H1 (cell line): ENCODE measurements around the gene STT3A. TPM values are rescaled to one million over a fixed set of nuclear protein-coding genes. Genes with fewer than 3 reads are reported as not detected.

ENCODE experiments used
- CHD7 ChIP-seq: fragments of 300-600 bp; sonication (generic); IDR thresholded peaks from 2 replicates; pipeline ENCODE4 v1.7.1; 2012; ENCODE audit warnings: low read length, moderate library complexity, mild to moderate bottlenecking, inconsistent platforms; ENCODE audit not compliant: insufficient replicate concordance
- MAFK ChIP-seq: IDR thresholded peaks from 2 replicates; pipeline ENCODE4 v1.6.1; 2012; ENCODE audit warnings: low read depth, mild to moderate bottlenecking, improper control_type of control experiment, low read length
- POLR2AphosphoS5 ChIP-seq: IDR thresholded peaks from 2 replicates; pipeline ENCODE4 v1.6.1; 2011; ENCODE audit warnings: low read depth, low read length
- RAD21 ChIP-seq, 2 experiments: IDR thresholded peaks in 1 of 2; conservative IDR thresholded peaks in 1 of 2; 2 replicates each; pipeline ENCODE4 v1.6.1; 2011; ENCODE audit warnings: low read depth in 2 of 2, low read length in 2 of 2, improper control_type of control experiment in 1 of 2, inconsistent platforms in 1 of 2, mild to moderate bottlenecking in 1 of 2, moderate library complexity in 1 of 2
- RFX5 ChIP-seq: IDR thresholded peaks from 2 replicates; pipeline ENCODE4 v1.6.1; 2011; ENCODE audit warnings: low read depth, low read length, improper control_type of control experiment, borderline replicate concordance
- SUZ12 ChIP-seq: fragments of 200-600 bp; sonication (generic); IDR thresholded peaks from 2 replicates; pipeline ENCODE4 v1.6.1; 2012; ENCODE audit warnings: mild to moderate bottlenecking, inconsistent platforms, low read length, moderate library complexity, mixed read lengths
- ZNF274 ChIP-seq: IDR thresholded peaks from 2 replicates; pipeline ENCODE4 v1.7.0; 2012; ENCODE audit warnings: low read length, borderline replicate concordance; ENCODE audit errors: extremely low read depth
- polyA plus RNA-seq, 7 experiments: library from polyadenylated mRNA; depleted of rRNA in 3 of 7; stranded (reverse) in 5 of 7; unstranded in 2 of 7; fragments of >200 nt in 5 of 7; fragments of 200-250 nt in 2 of 7; gene quantifications; 1 replicate in 5 of 7; 2 replicates in 1 of 7; 4 replicates in 1 of 7; pipeline versions ENCODE4 v1.2.1 to v1.2.3, GENCODE V29; 2011 to 2013; ENCODE audit warnings: missing spikeins in 2 of 7, mixed read lengths in 2 of 7
- total RNA-seq: library from RNA; stranded (reverse); fragmentation: NEBNext Ultra II Directional; extraction: Animal tissue kit (Norgen Biotek cat#: 25700); gene quantifications from 2 replicates; pipeline ENCODE4 v1.2.1, GENCODE V29; 2021
- TF ChIP-seq, protein P1 (sequence below): IDR thresholded peaks from 2 replicates; pipeline ENCODE4 v1.6.1; 2011; ENCODE audit warnings: low read length, improper control_type of control experiment
- TF ChIP-seq, protein P2 (sequence below): IDR thresholded peaks from 2 replicates; pipeline ENCODE4 v1.6.1; 2012; ENCODE audit warnings: inconsistent platforms

STT3A gene
- total and polyA plus RNA-seq, 2 of the 8 experiments (the other 6 are each of a cell fraction or from before 2014, with no cell fraction given), result 173 to 211 TPM

- no peak for TF ChIP-seq CHD7
- TF ChIP-seq POLR2AphosphoS5, result no peak
- TF ChIP-seq ZNF274, result no peak
- TF ChIP-seq RFX5, result no peak
- no peak for TF ChIP-seq MAFK
- TF ChIP-seq, protein P1, sequence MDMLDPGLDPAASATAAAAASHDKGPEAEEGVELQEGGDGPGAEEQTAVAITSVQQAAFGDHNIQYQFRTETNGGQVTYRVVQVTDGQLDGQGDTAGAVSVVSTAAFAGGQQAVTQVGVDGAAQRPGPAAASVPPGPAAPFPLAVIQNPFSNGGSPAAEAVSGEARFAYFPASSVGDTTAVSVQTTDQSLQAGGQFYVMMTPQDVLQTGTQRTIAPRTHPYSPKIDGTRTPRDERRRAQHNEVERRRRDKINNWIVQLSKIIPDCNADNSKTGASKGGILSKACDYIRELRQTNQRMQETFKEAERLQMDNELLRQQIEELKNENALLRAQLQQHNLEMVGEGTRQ, result no peak
- TF ChIP-seq, protein P2, sequence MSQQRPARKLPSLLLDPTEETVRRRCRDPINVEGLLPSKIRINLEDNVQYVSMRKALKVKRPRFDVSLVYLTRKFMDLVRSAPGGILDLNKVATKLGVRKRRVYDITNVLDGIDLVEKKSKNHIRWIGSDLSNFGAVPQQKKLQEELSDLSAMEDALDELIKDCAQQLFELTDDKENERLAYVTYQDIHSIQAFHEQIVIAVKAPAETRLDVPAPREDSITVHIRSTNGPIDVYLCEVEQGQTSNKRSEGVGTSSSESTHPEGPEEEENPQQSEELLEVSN, result no peak
- TF ChIP-seq SUZ12, result no peak
- peak in 1 of 2 experiments; percentile 10; a peak in 1 of 4 replicates for TF ChIP-seq RAD21 (IDR thresholded peaks at IDR 0.05 in 1 of 2, conservative IDR thresholded peaks at IDR 0.05 in 1 of 2; ENCODE audit: low read depth in 2 of 2, low read length in 2 of 2)
These were observed 45.2 kb downstream of the STT3A start (continued) for GRCh38 chr11:125637840-125638239.
